Lower lobe of right lung (tissue), 2 donors: ENCODE results near the gene PNMA8C. TPM values are rescaled to one million over a fixed set of nuclear protein-coding genes. Genes with fewer than 3 reads are reported as not detected.
A peak's percentile ranks its signal among the peaks of the same experiment; 100 is the strongest.

ENCODE experiments used
- ATAC-seq, 2 donors: fragments of 200-7000 bp; cut with Tn5 transposase; one replicate each; pipeline ENCODE4 v1.9.1; 2020 to 2022; ENCODE audit warnings: mild to moderate bottlenecking in 2 of 2, moderate library complexity in 2 of 2
- DNase-seq: peaks from one replicate; pipeline ENCODE4 v3.0.0-alpha.2; 2020
- H3K27ac ChIP-seq: fragments of 200-600 bp; one replicate; pipeline ENCODE4 v1.8.0; 2022
- H3K27me3 ChIP-seq: fragments of 200-600 bp; one replicate; pipeline ENCODE4 v1.8.0; 2022; ENCODE audit warnings: low read depth
- H3K36me3 ChIP-seq: fragments of 200-600 bp; one replicate; pipeline ENCODE4 v1.8.0; 2022; ENCODE audit warnings: mild to moderate bottlenecking
- H3K4me1 ChIP-seq: fragments of 200-600 bp; one replicate; pipeline ENCODE4 v1.8.0; 2022
- H3K4me3 ChIP-seq: fragments of 200-600 bp; one replicate; pipeline ENCODE4 v1.8.0; 2022; ENCODE audit warnings: mild to moderate bottlenecking
- H3K9me3 ChIP-seq: fragments of 200-600 bp; one replicate; pipeline ENCODE4 v1.8.0; 2022
- CTCF ChIP-seq: fragments of 200-600 bp; IDR thresholded peaks from one replicate; pipeline ENCODE4 v1.8.0; 2022; ENCODE audit warnings: antibody characterized with exemption, mild to moderate bottlenecking
- intact Hi-C: fragments of 100-400 bp; cut with DNase I; formaldehyde crosslinking; loops from one replicate; pipeline ENCODE4 v1.11.0; 2022
- total RNA-seq: library from RNA; stranded (reverse); fragmentation: NEBNext Ultra II Directional; extraction: Animal tissue kit (Norgen Biotek cat#: 25700); gene quantifications from one replicate; pipeline ENCODE4 v1.2.1, GENCODE V29; 2021
- donor health status: DM: no; HTN: yes; CAD: no; lungs with severe emphysema.

PNMA8C gene
- total RNA-seq, 1 donor from 2014 or later, result 0.18 TPM

- TF ChIP-seq CTCF, result no peak
- Histone ChIP-seq H3K9me3 (no peaks in the 10 kb centered on the region), H3K4me3 (peak within 1 kb of the TSS; percentile 60), H3K4me1 (peaks cover 21% of the 10 kb centered on the region), H3K27me3 (peaks cover 73% of the 10 kb centered on the region), H3K36me3 (no peaks in the 10 kb centered on the region), H3K27ac (peak within 1 kb of the TSS; percentile 67)
- DNase-seq, result peak; percentile 75
- peak; percentile 84 to 87 for ATAC-seq
- intact Hi-C loops, result no loop called here
Observed at GRCh38 chr19:46413262-46414031, 15.3 kb downstream of the PNMA8C start, which contains the start of gene CCDC8. CCDC8 (minus strand) TSS chr19:46413564; CDS start chr19:46412810, 754 bp downstream.

GRCh38 chr19:46412650-46413261 is 16.0 kb downstream of the PNMA8C start:
- DNase-seq, result peak; percentile 36
- peak in 1 of 2 donors; percentile 2 for ATAC-seq
- no peaks in the 10 kb centered on the region for H3K36me3 ChIP-seq
- H3K4me1 ChIP-seq, result peaks cover 25% of the 10 kb centered on the region
- H3K27me3 ChIP-seq, result peaks cover 79% of the 10 kb centered on the region
- peak overlapping the region; percentile 67 for H3K27ac ChIP-seq
- no peak for TF ChIP-seq CTCF
- no peaks in the 10 kb centered on the region for H3K9me3 ChIP-seq
- H3K4me3 ChIP-seq, result peak overlapping the region; percentile 60
- intact Hi-C loops, result no loop called here

GRCh38 chr19:46411925-46412649 is 16.6 kb downstream of the PNMA8C start:
- Histone ChIP-seq H3K4me3 (peak overlapping the region; percentile 60), H3K4me1 (peaks cover 25% of the 10 kb centered on the region), H3K9me3 (no peaks in the 10 kb centered on the region), H3K27ac (no peak overlapping the region), H3K27me3 (peaks cover 81% of the 10 kb centered on the region), H3K36me3 (no peaks in the 10 kb centered on the region)
- ATAC-seq (no peak), DNase-seq (peak; percentile 37)
- intact Hi-C loops, result no loop called here
- TF ChIP-seq CTCF, result no peak

- no peak for TF ChIP-seq CTCF
- H3K4me1 ChIP-seq, result peaks cover 17% of the 10 kb centered on the region
- intact Hi-C loops, result no loop called here
- H3K27ac ChIP-seq, result no peak overlapping the region
- H3K36me3 ChIP-seq, result no peaks in the 10 kb centered on the region
- DNase-seq (peak; percentile 24), ATAC-seq (no peak)
- peak overlapping the region; percentile 60 for H3K4me3 ChIP-seq
- H3K9me3 ChIP-seq, result no peaks in the 10 kb centered on the region
- H3K27me3 ChIP-seq, result peaks cover 81% of the 10 kb centered on the region
Observed at GRCh38 chr19:46411088-46411924, 17.4 kb downstream of the PNMA8C start.
